Stimulated activated CD4-positive, alpha-beta T cell treated with anti-CD3 and anti-CD28 coated beads, TNF-alpha, amount 100 ng/mL, for 24 hours (primary cell): ENCODE data around the gene BET1.

ENCODE experiments used
- DNase-seq, 3 experiments: peaks; one replicate each; pipeline ENCODE4 v3.0.0-alpha.2; 2020; ENCODE audit warnings: low read depth in 3 of 3

BET1 gene

GRCh38 chr7:93958216-93958615 is 45.9 kb downstream of the BET1 start:
- no peak for DNase-seq

GRCh38 chr7:93957767-93958166 is 46.4 kb downstream of the BET1 start:
- no peak for DNase-seq

- DNase-seq = no peak
Observed at GRCh38 chr7:93955304-93955703, 48.9 kb downstream of the BET1 start.

- DNase-seq = no peak
Observed at GRCh38 chr7:93949423-93949822, 54.7 kb downstream of the BET1 start.

GRCh38 chr7:93948873-93949272 is 55.3 kb downstream of the BET1 start:
- DNase-seq = no peak

- no peak for DNase-seq
Observed at GRCh38 chr7:93948106-93948505, 56.0 kb downstream of the BET1 start.

- DNase-seq = no peak
Observed at GRCh38 chr7:93945756-93946535, 58.2 kb downstream of the BET1 start.

- no peak for DNase-seq
Observed at GRCh38 chr7:93945083-93945482, 59.1 kb downstream of the BET1 start.

- DNase-seq = no peak
Observed at GRCh38 chr7:93944673-93945072, 59.5 kb downstream of the BET1 start.

- no peak for DNase-seq
Observed at GRCh38 chr7:93943816-93944540, 60.2 kb downstream of the BET1 start.
